GM12878 (cell line): Measurements from ENCODE around the gene HP1BP3. TPM values are rescaled to one million over a fixed set of nuclear protein-coding genes. Genes with fewer than 3 reads are reported as not detected.
A peak's percentile ranks its signal among the peaks of the same experiment; 100 is the strongest.
"Not testable (repeated sequence)": the region's sequence is repeated elsewhere in the genome, so short reads cannot be mapped to it uniquely, and the experiment has no call there.

ENCODE experiments used
- ATAC-seq: fragments of 200-7000 bp; cut with Tn5 transposase; 3 replicates; pipeline ENCODE4 v1.9.1; 2020; ENCODE audit warnings: mild to moderate bottlenecking, moderate library complexity
- BruUV-seq: library from RNA; stranded (reverse); fragments of 400-500 nt; replicated peaks from 2 replicates; lab custom pipeline; 2021; lab: Mats Ljungman, UMichigan
- CTCF ChIA-PET: fragments of 300-600 bp; sonication (Branson Sonifier 250); formaldehyde crosslinking; extraction: SDS; loops from one replicate; lab custom pipeline; 2021; ENCODE audit warnings: inconsistent platforms; lab: Yijun Ruan, JAX
- POLR2A ChIA-PET: fragments of 350-600 bp; formaldehyde crosslinking; extraction: SDS; loops from one replicate; lab custom pipeline; 2021; ENCODE audit warnings: inconsistent platforms; lab: Charles Lee
- RAD21 ChIA-PET: fragments of 300-600 bp; sonication (Branson Sonifier 250); formaldehyde crosslinking; loops from one replicate; lab custom pipeline; 2023; ENCODE audit warnings: antibody characterized with exemption; ENCODE audit not compliant: unreplicated experiment; lab: Charles Lee
- SMC1A ChIA-PET: fragments of 300-600 bp; sonication (Branson Sonifier 250); formaldehyde crosslinking; loops from one replicate; lab custom pipeline; 2023; ENCODE audit not compliant: unreplicated experiment, uncharacterized antibody; lab: Charles Lee
- DNase-seq: peaks from one replicate; pipeline ENCODE4 v3.0.0-alpha.2; 2011; ENCODE audit warnings: low read depth, low spot score
- FAIRE-seq: peaks from 3 replicates; lab custom pipeline; 2011; peaks lifted over from hg19 to GRCh38; lab: Jason Lieb, UNC
- H2AFZ ChIP-seq: 2 replicates; pipeline ENCODE4 v1.6.0; 2011; ENCODE audit warnings: low read depth, low read length, control low read depth; ENCODE audit not compliant: control insufficient read depth
- H3K27ac ChIP-seq: 2 replicates; pipeline ENCODE4 v1.5.1; 2011; ENCODE audit warnings: control low read depth; ENCODE audit not compliant: control insufficient read depth, insufficient read depth
- H3K27me3 ChIP-seq, 2 experiments: replicated peaks in 1 of 2; 2 replicates each; pipeline versions ENCODE4 v1.6.0 to v1.6.1; 2011; ENCODE audit warnings: low read length in 1 of 2; ENCODE audit not compliant: control insufficient read depth in 2 of 2, insufficient read depth in 2 of 2
- H3K36me3 ChIP-seq, 2 experiments: 2 replicates each; pipeline ENCODE4 v1.5.1; 2011; ENCODE audit warnings: low read length in 1 of 2; ENCODE audit not compliant: control insufficient read depth in 2 of 2, insufficient read depth in 2 of 2
- H3K4me1 ChIP-seq: 2 replicates; pipeline ENCODE4 v1.6.1; 2011; ENCODE audit warnings: mild to moderate bottlenecking, low read length, moderate library complexity, mixed read lengths; ENCODE audit not compliant: control insufficient read depth, insufficient read depth
- H3K4me2 ChIP-seq: 2 replicates; pipeline ENCODE4 v1.6.0; 2011; ENCODE audit warnings: control low read depth; ENCODE audit not compliant: control insufficient read depth, insufficient read depth
- H3K4me3 ChIP-seq: fragments of 200-600 bp; sonication (generic); 2 replicates; pipeline ENCODE4 v1.5.1; 2016
- H3K79me2 ChIP-seq: 2 replicates; pipeline ENCODE4 v1.6.0; 2011; ENCODE audit warnings: low read length; ENCODE audit not compliant: control insufficient read depth, insufficient read depth
- H3K9ac ChIP-seq: 2 replicates; pipeline ENCODE4 v1.8.0; 2011; ENCODE audit warnings: low read length, control low read depth, mixed read lengths; ENCODE audit not compliant: control insufficient read depth, insufficient read depth
- H3K9me3 ChIP-seq: replicated peaks from 3 replicates; pipeline ENCODE4 v1.5.1; 2011; ENCODE audit warnings: mild to moderate bottlenecking, low read length; ENCODE audit not compliant: control insufficient read depth, insufficient read depth
- H4K20me1 ChIP-seq: 2 replicates; pipeline ENCODE4 v1.6.0; 2011; ENCODE audit not compliant: control insufficient read depth, insufficient read depth
- ETV6 ChIP-seq, 2 experiments: fragments of 450-650 bp in 1 of 2; IDR thresholded peaks in 1 of 2; conservative IDR thresholded peaks in 1 of 2; 2 replicates each; pipeline ENCODE4 v1.6.1; 2014; ENCODE audit warnings: antibody characterized with exemption in 1 of 2, borderline replicate concordance in 1 of 2, low read depth in 1 of 2, mild to moderate bottlenecking in 1 of 2, moderate library complexity in 1 of 2
- MYC ChIP-seq: IDR thresholded peaks from 2 replicates; pipeline ENCODE4 v1.6.1; 2011; ENCODE audit warnings: mild to moderate bottlenecking, low read length, moderate library complexity, inconsistent platforms; ENCODE audit not compliant: insufficient read depth, insufficient replicate concordance, insufficient read length, severe bottlenecking
- PAX5 ChIP-seq: IDR thresholded peaks from 2 replicates; pipeline ENCODE4 v1.6.1; 2011; ENCODE audit warnings: low read depth, low read length, borderline replicate concordance
- SMARCA5 ChIP-seq: fragments of 450-650 bp; IDR thresholded peaks from 2 replicates; pipeline ENCODE4 v1.6.1; 2017; ENCODE audit warnings: mild to moderate bottlenecking
- TCF12 ChIP-seq: IDR thresholded peaks from 2 replicates; pipeline ENCODE4 v1.6.1; 2011; ENCODE audit warnings: low read depth, mild to moderate bottlenecking, low read length
- WGBS: methylation state at CpG from one replicate; pipeline ENCODE4 v1.1.6; 2016; ENCODE audit warnings: low lambda C conversion rate; ENCODE audit not compliant: insufficient replicate concordance, insufficient coverage; ENCODE audit errors: missing lambda C conversion rate; 5-methylcytosine and 5-hydroxymethylcytosine counted together
- in situ Hi-C: fragments of 300-500 bp; cut with MboI; formaldehyde crosslinking; loops from 9 replicates; pipeline ENCODE4 v1.14.3; 2018; ENCODE audit warnings: mixed read lengths
- intact Hi-C: fragments of 100-400 bp; cut with micrococcal nuclease; formaldehyde crosslinking; loops from one replicate; pipeline ENCODE4 v1.14.2; 2022; ENCODE audit not compliant: unreplicated experiment
- polyA plus RNA-seq, 11 experiments: library from polyadenylated mRNA; depleted of rRNA in 4 of 11; unstranded in 6 of 11; stranded (reverse) in 5 of 11; fragments of >200 nt; fragmentation: Nextera tagmentation in 4 of 11; fragmentation: Illumina TruSeq in 1 of 11; extraction: Ambion mirVana in 4 of 11; extraction: Trizol in 1 of 11; gene quantifications; 1 replicate in 1 of 11; 2 replicates in 10 of 11; pipeline versions ENCODE4 v1.2.1 to v1.2.3, GENCODE V29; 2011 to 2016; ENCODE audit warnings: inconsistent platforms in 2 of 11, missing spikeins in 2 of 11, low read depth in 1 of 11
- total RNA-seq, 4 experiments: library from RNA; depleted of rRNA in 3 of 4; stranded (reverse); fragments of >200 nt in 3 of 4; fragmentation: Illumina TruSeq in 1 of 4; extraction: Trizol in 1 of 4; gene quantifications; 2 replicates each; pipeline versions ENCODE4 v1.2.1 to v1.2.3, GENCODE V29; 2013 to 2021

The HP1BP3 gene
- total and polyA plus RNA-seq, 10 of the 15 experiments (the other 5 are each of a cell fraction or from before 2014, with no cell fraction given), result 32.6 to 188 (median 133) TPM

- TF ChIP-seq MYC, result no peak
- TF ChIP-seq, all 136 proteins: peak for 0
Observed at GRCh38 chr1:20719261-20719660, 67.8 kb downstream of the HP1BP3 start (continued).

- in situ Hi-C loops, H3K4me3 ChIP-seq, DNase-seq, H4K20me1 ChIP-seq, POLR2A ChIA-PET, H3K27ac ChIP-seq, H2AFZ ChIP-seq, ATAC-seq, SMC1A ChIA-PET, intact Hi-C loops, H3K4me1 ChIP-seq, H3K9me3 ChIP-seq, H3K27me3 ChIP-seq, FAIRE-seq, H3K9ac ChIP-seq, H3K79me2 ChIP-seq, BruUV-seq, RAD21 ChIA-PET, H3K36me3 ChIP-seq: not testable (repeated sequence)
- peak overlapping the region; percentile 68 for H3K4me2 ChIP-seq
- WGBS, result 71% methylated on average over 17 of the region's 17 CpGs
- CTCF ChIA-PET, result interaction anchor here (0.6 kb wide), 1 partner anchor 454 kb away, joined by 3 read pairs; no protein-coding TSS in a partner anchor
Observed at GRCh38 chr1:20718343-20718882, 68.7 kb downstream of the HP1BP3 start.

GRCh38 chr1:20717452-20718342 is 69.4 kb downstream of the HP1BP3 start, which contains the start of gene KIF17:
Gene KIF17 (minus strand): TSS chr1:20718007. CDS start chr1:20717706, 301 bp downstream.
- peak; percentile 66 for ATAC-seq
- H3K4me2 ChIP-seq, result peak within 1 kb of the TSS; percentile 79
- H3K4me1 ChIP-seq, result no peaks in the 10 kb centered on the region
- no peak within 1 kb of the TSS for H3K27ac ChIP-seq
- in situ Hi-C loops (no loop called here), intact Hi-C loops (no loop called here)
- no peak for FAIRE-seq
- POLR2A ChIA-PET, result no interaction called here
- no peaks in the 10 kb centered on the region; the same call in 2 of the 3 replicates for H3K9me3 ChIP-seq
- no peak for TF ChIP-seq ETV6 (conservative IDR thresholded peaks at IDR 0.05 in 1 of 2, IDR thresholded peaks at IDR 0.05 in 1 of 2; ENCODE audit: borderline replicate concordance in 1 of 2, low read depth in 1 of 2)
- TF ChIP-seq PAX5, result 0 out of 2 replicates have a peak, but pooled peaks have one; percentile 44
- TF ChIP-seq SMARCA5, result no peak
- TF ChIP-seq TCF12, result no peak
- H3K9ac ChIP-seq, result no peak within 1 kb of the TSS
- no peaks in the 10 kb centered on the region for H3K36me3 ChIP-seq
- no peak for DNase-seq
- peaks cover 0 to 5% of the 10 kb centered on the region in 2 experiments; a peak in 1 of 4 replicates for H3K27me3 ChIP-seq
- H3K4me3 ChIP-seq, result no peak within 1 kb of the TSS
- no peak within 1 kb of the TSS for H2AFZ ChIP-seq
- RAD21 ChIA-PET, result no interaction called here
- SMC1A ChIA-PET, result interaction anchor here (0.6 kb wide), 1 partner anchor 651 kb away, joined by 3 read pairs; no protein-coding TSS in a partner anchor
- no peaks in the 10 kb centered on the region for H4K20me1 ChIP-seq
- no TSS peak for BruUV-seq
- H3K79me2 ChIP-seq, result no peaks in the 10 kb centered on the region
- 29% methylated on average over 65 of the region's 112 CpGs for WGBS
- CTCF ChIA-PET, result no interaction called here
